Measurements from ENCODE around the gene RPUSD1. TPM values are rescaled to one million over a fixed set of nuclear protein-coding genes. Genes with fewer than 3 reads are reported as not detected.

Gene RPUSD1
- total RNA-seq, 1 donor from 2014 or later, result 28.5 TPM

DNA sequence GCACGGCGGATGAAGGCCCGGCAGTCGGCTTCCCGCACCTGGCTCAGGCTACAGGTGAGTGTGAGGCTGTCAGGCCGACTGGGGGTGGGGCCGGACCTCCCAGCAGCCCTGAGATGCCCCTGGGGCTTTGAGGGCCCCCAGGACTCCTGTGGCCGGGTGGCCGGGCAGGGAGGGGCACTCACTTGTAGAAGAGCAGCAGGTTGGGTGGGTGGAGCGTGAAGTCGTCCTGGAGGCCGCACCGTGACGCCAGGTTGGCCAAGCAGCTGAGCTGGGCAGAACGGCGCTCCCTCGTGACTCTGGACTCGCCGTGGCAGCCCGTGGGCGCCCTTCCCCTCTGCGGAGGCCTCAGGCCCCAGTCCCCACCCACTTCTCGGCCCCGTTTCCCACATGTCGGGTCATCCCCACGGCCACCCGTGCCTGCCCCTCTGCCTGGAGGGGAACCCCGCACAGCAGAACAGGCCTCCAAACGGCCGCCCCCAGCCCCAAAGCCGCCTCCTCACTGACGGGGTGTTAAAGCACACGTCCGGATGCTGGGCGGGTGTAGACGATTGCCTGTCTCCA is 12.9 kb downstream of the RPUSD1 start:
- peaks cover 8% of the 10 kb centered on the region for H3K27me3 Mint-ChIP-seq (ENCODE audit: unreplicated experiment)
- H3K9me3 Mint-ChIP-seq (ENCODE audit: unreplicated experiment), result peaks cover 3% of the 10 kb centered on the region
- no peak overlapping the region for H3K27ac Mint-ChIP-seq (ENCODE audit: unreplicated experiment)
- H3K4me3 Mint-ChIP-seq (ENCODE audit: unreplicated experiment), result no peak overlapping the region
- H3K36me3 Mint-ChIP-seq (ENCODE audit: unreplicated experiment), result no peaks in the 10 kb centered on the region
- DNase-seq, result no peak
- no peak for TF ChIP-seq CTCF (IDR thresholded peaks at IDR 0.05; ENCODE audit: partially characterized antibody, unreplicated experiment)
- no peaks in the 10 kb centered on the region for H3K4me1 Mint-ChIP-seq (ENCODE audit: low read depth, unreplicated experiment)

- no peak overlapping the region for H3K27ac Mint-ChIP-seq (ENCODE audit: unreplicated experiment)
- TF ChIP-seq CTCF (IDR thresholded peaks at IDR 0.05; ENCODE audit: partially characterized antibody, unreplicated experiment), result no peak
- peaks cover 6% of the 10 kb centered on the region for H3K27me3 Mint-ChIP-seq (ENCODE audit: unreplicated experiment)
- H3K4me1 Mint-ChIP-seq (ENCODE audit: low read depth, unreplicated experiment), result no peaks in the 10 kb centered on the region
- H3K9me3 Mint-ChIP-seq (ENCODE audit: unreplicated experiment), result peaks cover 2% of the 10 kb centered on the region
- no peaks in the 10 kb centered on the region for H3K36me3 Mint-ChIP-seq (ENCODE audit: unreplicated experiment)
- DNase-seq, result no peak
- H3K4me3 Mint-ChIP-seq (ENCODE audit: unreplicated experiment), result no peak overlapping the region
These were observed 13.8 kb downstream of the RPUSD1 start for GRCh38 chr16:774086-775001.

- no peaks in the 10 kb centered on the region for H3K4me1 Mint-ChIP-seq (ENCODE audit: low read depth, unreplicated experiment)
- peaks cover 6% of the 10 kb centered on the region for H3K27me3 Mint-ChIP-seq (ENCODE audit: unreplicated experiment)
- no peaks in the 10 kb centered on the region for H3K36me3 Mint-ChIP-seq (ENCODE audit: unreplicated experiment)
- no peak overlapping the region for H3K4me3 Mint-ChIP-seq (ENCODE audit: unreplicated experiment)
- H3K27ac Mint-ChIP-seq (ENCODE audit: unreplicated experiment), result no peak overlapping the region
- H3K9me3 Mint-ChIP-seq (ENCODE audit: unreplicated experiment), result peaks cover 2% of the 10 kb centered on the region
- no peak for TF ChIP-seq CTCF (IDR thresholded peaks at IDR 0.05; ENCODE audit: partially characterized antibody, unreplicated experiment)
- no peak for DNase-seq
These were observed 15.2 kb downstream of the RPUSD1 start for GRCh38 chr16:772959-773358.

GRCh38 chr16:770411-770810 is 17.8 kb downstream of the RPUSD1 start:
- H3K4me1 Mint-ChIP-seq (ENCODE audit: low read depth, unreplicated experiment), result no peaks in the 10 kb centered on the region
- no peak for TF ChIP-seq CTCF (IDR thresholded peaks at IDR 0.05; ENCODE audit: partially characterized antibody, unreplicated experiment)
- no peak overlapping the region for H3K27ac Mint-ChIP-seq (ENCODE audit: unreplicated experiment)
- no peak for DNase-seq
- H3K4me3 Mint-ChIP-seq (ENCODE audit: unreplicated experiment), result no peak overlapping the region
- no peaks in the 10 kb centered on the region for H3K36me3 Mint-ChIP-seq (ENCODE audit: unreplicated experiment)
- peaks cover 2% of the 10 kb centered on the region for H3K9me3 Mint-ChIP-seq (ENCODE audit: unreplicated experiment)
- H3K27me3 Mint-ChIP-seq (ENCODE audit: unreplicated experiment), result peaks cover 6% of the 10 kb centered on the region

- Mint-ChIP-seq H3K27me3 (ENCODE audit: unreplicated experiment) (peaks cover 6% of the 10 kb centered on the region), H3K4me3 (ENCODE audit: unreplicated experiment) (no peak overlapping the region), H3K4me1 (ENCODE audit: low read depth, unreplicated experiment) (no peaks in the 10 kb centered on the region), H3K9me3 (ENCODE audit: unreplicated experiment) (peaks cover 2% of the 10 kb centered on the region), H3K36me3 (ENCODE audit: unreplicated experiment) (no peaks in the 10 kb centered on the region), H3K27ac (ENCODE audit: unreplicated experiment) (no peak overlapping the region)
- TF ChIP-seq CTCF (IDR thresholded peaks at IDR 0.05; ENCODE audit: partially characterized antibody, unreplicated experiment), result no peak
- DNase-seq, result no peak
These were observed 18.2 kb downstream of the RPUSD1 start for GRCh38 chr16:769934-770333.

Measured in glutamatergic neuron (in vitro differentiated cells).